Ovary (tissue), 9 donors: ENCODE results near the gene MYO1A. TPM values are rescaled to one million over a fixed set of nuclear protein-coding genes. Genes with fewer than 3 reads are reported as not detected.
"Not testable (repeated sequence)": the region's sequence is repeated elsewhere in the genome, so short reads cannot be mapped to it uniquely, and the experiment has no call there.

Experiments
- DNase-seq, 5 donors: peaks; one replicate each; pipeline ENCODE4 v3.0.0-alpha.2; 2019 to 2020
- H3K27ac ChIP-seq, 2 donors: fragments of 200-600 bp; one replicate each; pipeline versions ENCODE4 v1.5.1 to v1.8.0; 2019 to 2022
- H3K27me3 ChIP-seq: fragments of 200-600 bp; one replicate; pipeline ENCODE4 v1.8.0; 2022
- H3K36me3 ChIP-seq: fragments of 200-600 bp; sonication (generic); one replicate; pipeline ENCODE4 v1.5.1; 2019
- H3K4me1 ChIP-seq: one replicate; pipeline ENCODE4 v1.8.1; 2013; ENCODE audit warnings: mild to moderate bottlenecking, moderate library complexity; ENCODE audit not compliant: insufficient read depth
- H3K4me3 ChIP-seq: fragments of 200-600 bp; sonication (generic); one replicate; pipeline ENCODE4 v1.5.1; 2017
- H3K9me3 ChIP-seq, 2 donors: fragments of 200-600 bp in 1 of 2; sonication (generic) in 1 of 2; one replicate each; pipeline versions ENCODE4 v1.5.1 to v1.8.1; 2013 to 2019; ENCODE audit warnings: mild to moderate bottlenecking in 1 of 2, moderate library complexity in 1 of 2
- EP300 ChIP-seq: sonication (generic); formaldehyde crosslinking; IDR thresholded peaks from one replicate; pipeline ENCODE4 v1.6.1; 2017; ENCODE audit warnings: antibody characterized with exemption
- POLR2A ChIP-seq: fragments of 450-650 bp; IDR thresholded peaks from one replicate; pipeline ENCODE4 v1.6.1; 2017; ENCODE audit warnings: antibody characterized with exemption, mild to moderate bottlenecking, moderate library complexity
- WGBS, 3 donors: extraction: QIAGEN DNeasy Blood & Tissue Kit in 1 of 3; methylation state at CpG; one replicate each; pipeline versions ENCODE4 v1.1.5 to v1.1.7; 2013 to 2017; 5-methylcytosine and 5-hydroxymethylcytosine counted together
- intact Hi-C, 4 donors: fragments of 100-400 bp; cut with DNase I; formaldehyde crosslinking; loops; one replicate each; pipeline versions ENCODE4 v1.11.0 to v1.15.1; 2022 to 2023
- polyA plus RNA-seq, 2 donors: library from polyadenylated mRNA; stranded (reverse); fragments of 200-250 nt in 1 of 2; fragments of 350-450 nt in 1 of 2; fragmentation: Illumina TruSeq in 1 of 2; extraction: RNeasy Lipid Tissue Mini Kit (QIAGEN cat#74804) in 1 of 2; gene quantifications; one replicate each; pipeline ENCODE4 v1.2.3, GENCODE V29; 2013 to 2014
- total RNA-seq, 7 donors: library from RNA; depleted of rRNA in 2 of 7; stranded (reverse); fragments of >200 nt in 2 of 7; fragmentation: NEBNext Ultra II Directional in 3 of 7; extraction: Animal tissue kit (Norgen Biotek cat#: 25700) in 3 of 7; gene quantifications; one replicate each; pipeline versions ENCODE4 v1.1.0 to v1.2.4, GENCODE V29; 2016 to 2023
- TF ChIP-seq, protein P1 (sequence below), 3 donors: fragments of 450-650 bp in 2 of 3; fragments of 200-600 bp in 1 of 3; IDR thresholded peaks; one replicate each; pipeline versions ENCODE4 v1.5.1 to v1.8.0; 2016 to 2022; ENCODE audit warnings: antibody characterized with exemption in 3 of 3, mild to moderate bottlenecking in 1 of 3
- donor health status: DM: no; HTN: no; CAD: no; lungs with moderate emphysema.
- donor health status: DM: no; HTN: no; CAD: no.
- donor health status: Bipolar disorder and iron deficiency.
- donor health status: DM: yes; HTN: yes; CAD: no.
- donor health status: DM: no; HTN: no; CAD: no.
- donor health status: DM: yes; HTN: yes; CAD: no.

The MYO1A gene
- total and polyA plus RNA-seq, 9 donors: 0.08 to 2.6 (median 0.23) TPM; not detected in 2

DNA sequence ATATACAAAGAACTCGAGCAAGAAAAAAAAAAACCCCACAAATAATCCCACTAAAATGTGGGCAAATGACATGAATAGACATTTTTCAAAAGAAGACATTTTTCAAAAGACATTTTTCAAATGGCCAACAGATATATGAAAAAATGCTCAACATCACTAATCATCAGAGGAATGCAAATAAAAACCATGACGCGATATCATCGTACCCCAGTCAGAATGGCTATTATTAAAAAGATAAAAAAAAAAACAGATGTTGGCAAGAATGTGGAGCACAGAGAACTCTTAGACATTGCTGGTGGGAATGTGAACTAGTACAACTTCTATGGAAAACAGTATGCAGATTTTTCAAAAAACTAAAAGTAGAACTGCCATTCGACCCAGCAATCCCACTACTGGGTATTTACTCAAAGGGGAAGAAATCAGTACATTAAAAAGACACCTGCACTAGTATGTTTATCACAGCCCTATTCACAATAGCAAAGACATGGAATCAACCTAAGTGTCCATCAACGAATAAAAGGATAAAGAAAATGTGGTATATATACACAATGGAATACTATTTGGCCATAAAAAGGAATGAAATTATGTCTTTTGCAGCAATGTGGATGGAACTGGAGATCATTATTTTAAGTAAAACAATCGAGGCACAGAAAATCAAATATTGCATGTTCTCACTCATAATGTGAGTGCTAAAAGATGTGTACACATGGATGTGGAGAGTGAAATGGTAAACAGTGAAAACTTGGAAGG lies 59.9 kb downstream of the MYO1A start:
- no peak for DNase-seq
- TF ChIP-seq, protein P1, sequence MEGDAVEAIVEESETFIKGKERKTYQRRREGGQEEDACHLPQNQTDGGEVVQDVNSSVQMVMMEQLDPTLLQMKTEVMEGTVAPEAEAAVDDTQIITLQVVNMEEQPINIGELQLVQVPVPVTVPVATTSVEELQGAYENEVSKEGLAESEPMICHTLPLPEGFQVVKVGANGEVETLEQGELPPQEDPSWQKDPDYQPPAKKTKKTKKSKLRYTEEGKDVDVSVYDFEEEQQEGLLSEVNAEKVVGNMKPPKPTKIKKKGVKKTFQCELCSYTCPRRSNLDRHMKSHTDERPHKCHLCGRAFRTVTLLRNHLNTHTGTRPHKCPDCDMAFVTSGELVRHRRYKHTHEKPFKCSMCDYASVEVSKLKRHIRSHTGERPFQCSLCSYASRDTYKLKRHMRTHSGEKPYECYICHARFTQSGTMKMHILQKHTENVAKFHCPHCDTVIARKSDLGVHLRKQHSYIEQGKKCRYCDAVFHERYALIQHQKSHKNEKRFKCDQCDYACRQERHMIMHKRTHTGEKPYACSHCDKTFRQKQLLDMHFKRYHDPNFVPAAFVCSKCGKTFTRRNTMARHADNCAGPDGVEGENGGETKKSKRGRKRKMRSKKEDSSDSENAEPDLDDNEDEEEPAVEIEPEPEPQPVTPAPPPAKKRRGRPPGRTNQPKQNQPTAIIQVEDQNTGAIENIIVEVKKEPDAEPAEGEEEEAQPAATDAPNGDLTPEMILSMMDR (IDR thresholded peaks at IDR 0.05): no peak
- TF ChIP-seq POLR2A: no peak
- no peak for TF ChIP-seq EP300
- Histone ChIP-seq H3K27me3 (no peaks in the 10 kb centered on the region), H3K4me3 (no peak overlapping the region), H3K4me1 (no peaks in the 10 kb centered on the region), H3K36me3 (no peaks in the 10 kb centered on the region), H3K27ac (no peak overlapping the region), H3K9me3 (no peaks in the 10 kb centered on the region)
- intact Hi-C loops: loop anchor here in 2 of 4 donors (5.0 kb wide), 2 partner anchors 228 to 233 kb away; partner anchors contain the start of gene HSD17B6 (in 1 of the 2)
- WGBS, 3 donors: 38 to 56% (median 38%) methylated on average over 7 of the region's 7 CpGs

DNA sequence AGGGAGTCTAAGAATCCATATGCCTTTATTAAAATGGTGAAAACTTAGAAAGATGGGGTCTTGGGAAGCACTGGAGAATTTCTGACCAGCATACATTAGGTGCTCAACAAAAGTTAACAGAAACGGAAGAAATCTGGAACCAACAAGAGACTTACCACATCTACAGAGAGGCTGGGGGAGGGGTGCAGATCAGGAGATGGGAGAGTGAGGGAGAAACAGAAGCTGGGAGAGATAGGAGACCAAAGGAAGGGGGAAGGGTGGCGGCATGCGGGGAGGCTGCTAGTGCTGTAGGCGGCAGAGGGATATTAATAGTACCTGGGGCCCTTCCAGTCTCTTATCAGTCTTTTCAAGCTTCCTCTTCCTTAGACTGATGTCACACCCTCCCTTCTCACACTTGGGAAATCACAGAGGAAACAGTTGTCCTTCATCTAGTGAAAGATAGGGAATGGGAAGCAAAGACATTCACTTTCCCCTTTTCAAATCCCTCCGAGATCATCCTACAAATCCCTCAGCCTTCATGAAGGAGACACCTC lies 61.7 kb downstream of the MYO1A start:
- intact Hi-C loops: loop anchor here in 2 of 4 donors (5.0 kb wide), 2 partner anchors 226 to 231 kb away; partner anchors contain the start of gene HSD17B6 (in 1 of the 2)
- Histone ChIP-seq H3K9me3 (no peaks in the 10 kb centered on the region), H3K4me1 (no peaks in the 10 kb centered on the region), H3K36me3 (no peaks in the 10 kb centered on the region), H3K4me3 (no peak overlapping the region), H3K27me3 (no peaks in the 10 kb centered on the region), H3K27ac (no peak overlapping the region)
- WGBS, 3 donors: 42 to 59% (median 46%) methylated on average over 5 of the region's 5 CpGs
- DNase-seq: no peak
- TF ChIP-seq, protein P1 (IDR thresholded peaks at IDR 0.05): no peak
- no peak for TF ChIP-seq POLR2A
- no peak for TF ChIP-seq EP300

DNA sequence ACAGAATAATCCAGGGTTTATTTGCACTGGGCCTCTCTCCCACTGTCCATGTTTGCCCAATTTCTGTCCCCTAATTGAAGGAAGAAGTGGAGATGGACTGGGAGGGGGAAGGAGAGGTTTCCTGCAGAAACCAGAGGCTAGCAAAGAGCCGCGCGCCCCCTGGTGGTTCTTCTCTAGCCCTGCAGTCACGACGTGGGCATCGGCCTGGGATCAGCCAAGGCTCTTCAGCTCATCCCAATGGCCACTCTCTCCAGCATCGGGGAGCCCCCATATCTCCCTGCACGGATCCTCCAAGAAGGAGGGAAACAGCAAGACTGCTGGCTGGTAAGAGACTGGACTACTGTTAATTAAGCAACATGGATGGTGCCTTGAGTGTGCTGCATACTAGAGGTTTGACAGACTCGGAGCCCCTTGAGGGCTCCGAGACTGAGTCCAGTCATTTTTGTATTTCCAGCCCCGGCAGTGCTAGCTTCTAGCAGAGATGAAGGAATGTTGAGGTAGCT lies 62.3 kb downstream of the MYO1A start:
- WGBS, 3 donors: 21 to 22% (median 21%) methylated on average over 11 of the region's 11 CpGs
- Histone ChIP-seq H3K27me3 (no peaks in the 10 kb centered on the region), H3K9me3 (no peaks in the 10 kb centered on the region), H3K36me3 (no peaks in the 10 kb centered on the region), H3K4me3 (no peak overlapping the region), H3K27ac (no peak overlapping the region), H3K4me1 (no peaks in the 10 kb centered on the region)
- peak; percentile 73 to 89 (median 85) for DNase-seq
- intact Hi-C loops: loop anchor here (2.0 to 5.0 kb wide), 4 partner anchors 225 to 231 kb away; partner anchors contain the start of gene HSD17B6 (in 1 of the 4)
- TF ChIP-seq, protein P1 (IDR thresholded peaks at IDR 0.05): peak; percentile 60 to 87 (median 86)
- TF ChIP-seq EP300: no peak

DNA sequence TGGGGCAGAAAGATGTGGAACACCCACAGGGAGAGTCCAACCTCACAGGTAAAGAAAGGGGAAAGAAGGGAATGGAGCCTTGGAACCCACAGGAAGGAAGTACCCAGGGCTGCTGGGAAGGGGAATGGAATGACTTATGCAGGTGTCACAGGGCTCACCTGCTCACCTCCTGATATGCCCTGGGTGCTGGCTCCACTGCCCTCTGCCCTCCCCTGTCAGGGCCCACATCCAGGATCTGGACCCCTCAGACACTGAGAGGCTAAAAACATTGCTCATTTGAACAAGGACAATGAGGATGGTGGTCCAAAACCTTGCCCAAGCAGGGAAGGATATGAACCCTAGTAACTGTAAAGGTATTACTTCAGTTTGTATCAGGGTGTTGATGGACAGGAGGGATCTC lies 62.9 kb downstream of the MYO1A start:
- H3K27me3 ChIP-seq: no peaks in the 10 kb centered on the region
- H3K4me3 ChIP-seq: no peak overlapping the region
- H3K36me3 ChIP-seq: no peaks in the 10 kb centered on the region
- intact Hi-C loops: loop anchor here (2.0 to 5.0 kb wide), 4 partner anchors 225 to 230 kb away; partner anchors contain the start of gene HSD17B6 (in 1 of the 4)
- no peaks in the 10 kb centered on the region for H3K9me3 ChIP-seq
- no peak overlapping the region for H3K27ac ChIP-seq
- no peaks in the 10 kb centered on the region for H3K4me1 ChIP-seq
- TF ChIP-seq, protein P1 (IDR thresholded peaks at IDR 0.05): no peak
- TF ChIP-seq POLR2A (no peak), EP300 (no peak)
- no peak for DNase-seq

DNA sequence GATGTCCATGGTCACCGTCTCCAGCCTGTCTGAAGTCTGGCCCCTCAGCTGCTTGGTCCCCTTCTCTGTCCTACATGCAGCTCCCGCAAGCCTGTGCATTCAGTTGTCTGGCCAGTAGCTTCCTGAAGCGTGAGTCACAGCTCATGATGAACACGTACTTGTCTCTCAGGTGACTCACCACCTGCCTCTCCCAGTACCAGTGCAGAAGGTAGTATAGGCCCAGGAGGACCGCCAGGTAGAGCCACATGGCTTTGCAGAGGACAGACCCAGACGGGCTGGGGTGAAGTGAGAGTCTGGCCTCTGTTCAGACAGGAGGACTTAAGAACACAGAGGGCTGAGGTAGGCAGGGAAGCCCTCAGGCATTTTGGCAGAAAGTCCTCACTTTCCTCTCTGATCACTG lies 64.2 kb downstream of the MYO1A start:
- WGBS, 3 donors: 70 to 74% (median 74%) methylated on average over 2 to 5 of the region's 6 CpGs
- not testable (repeated sequence) for H3K27ac ChIP-seq

More for the DNA sequence above, 64.2 kb downstream of the MYO1A start:
- not testable (repeated sequence) for H3K36me3 ChIP-seq, H3K9me3 ChIP-seq, H3K27me3 ChIP-seq, H3K4me3 ChIP-seq, DNase-seq, H3K4me1 ChIP-seq
- intact Hi-C loops: loop anchor here (2.0 to 5.0 kb wide), 4 partner anchors 223 to 229 kb away; partner anchors contain the start of gene HSD17B6 (in 1 of the 4)
